ENCODE results near the gene AQR. TPM values are rescaled to one million over a fixed set of nuclear protein-coding genes. Genes with fewer than 3 reads are reported as not detected.
"Not testable (repeated sequence)": the region's sequence is repeated elsewhere in the genome, so short reads cannot be mapped to it uniquely, and the experiment has no call there.

AQR gene
- total RNA-seq, 4 donors from 2014 or later = 21.1 to 35.5 (median 28.1) TPM

DNA sequence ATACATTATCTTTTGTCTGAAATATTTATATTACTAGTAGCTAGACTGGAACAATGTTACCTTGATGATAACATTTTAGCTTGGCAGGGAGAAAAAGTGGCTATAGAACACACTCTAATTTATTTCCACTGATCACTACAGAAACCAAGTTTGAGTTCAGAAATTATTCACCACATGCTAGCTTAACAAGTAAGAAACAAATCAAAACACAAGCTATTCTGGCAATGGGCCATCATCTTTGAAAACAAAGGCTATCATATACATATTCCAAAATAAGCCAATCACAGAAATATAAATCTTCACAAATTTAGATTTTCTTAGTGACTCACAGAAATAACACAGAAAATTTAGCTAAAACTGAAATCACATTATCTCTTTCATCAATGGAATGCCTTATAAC lies 17.1 kb downstream of the AQR start:
- Histone ChIP-seq H3K27me3 (no peaks in the 10 kb centered on the region), H3K9me3 (no peaks in the 10 kb centered on the region), H3K4me3 (no peak overlapping the region), H3K4me1 (no peaks in the 10 kb centered on the region), H3K36me3 (peaks cover 0 to 51% (median 0%) of the 10 kb centered on the region in 3 donors), H3K27ac (no peak overlapping the region)
- no peak for DNase-seq
- no peak for TF ChIP-seq POLR2A (IDR thresholded peaks at IDR 0.05)
- TF ChIP-seq, protein P1, sequence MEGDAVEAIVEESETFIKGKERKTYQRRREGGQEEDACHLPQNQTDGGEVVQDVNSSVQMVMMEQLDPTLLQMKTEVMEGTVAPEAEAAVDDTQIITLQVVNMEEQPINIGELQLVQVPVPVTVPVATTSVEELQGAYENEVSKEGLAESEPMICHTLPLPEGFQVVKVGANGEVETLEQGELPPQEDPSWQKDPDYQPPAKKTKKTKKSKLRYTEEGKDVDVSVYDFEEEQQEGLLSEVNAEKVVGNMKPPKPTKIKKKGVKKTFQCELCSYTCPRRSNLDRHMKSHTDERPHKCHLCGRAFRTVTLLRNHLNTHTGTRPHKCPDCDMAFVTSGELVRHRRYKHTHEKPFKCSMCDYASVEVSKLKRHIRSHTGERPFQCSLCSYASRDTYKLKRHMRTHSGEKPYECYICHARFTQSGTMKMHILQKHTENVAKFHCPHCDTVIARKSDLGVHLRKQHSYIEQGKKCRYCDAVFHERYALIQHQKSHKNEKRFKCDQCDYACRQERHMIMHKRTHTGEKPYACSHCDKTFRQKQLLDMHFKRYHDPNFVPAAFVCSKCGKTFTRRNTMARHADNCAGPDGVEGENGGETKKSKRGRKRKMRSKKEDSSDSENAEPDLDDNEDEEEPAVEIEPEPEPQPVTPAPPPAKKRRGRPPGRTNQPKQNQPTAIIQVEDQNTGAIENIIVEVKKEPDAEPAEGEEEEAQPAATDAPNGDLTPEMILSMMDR (IDR thresholded peaks at IDR 0.05) = no peak

GRCh38 chr15:34951993-34952392 lies 17.5 kb downstream of the AQR start:
- TF ChIP-seq, protein P1 (IDR thresholded peaks at IDR 0.05) = no peak
- no peak for TF ChIP-seq POLR2A (IDR thresholded peaks at IDR 0.05)
- Histone ChIP-seq H3K4me3 (no peak overlapping the region), H3K27ac (no peak overlapping the region), H3K27me3 (no peaks in the 10 kb centered on the region), H3K4me1 (no peaks in the 10 kb centered on the region), H3K9me3 (no peaks in the 10 kb centered on the region), H3K36me3 (peaks cover 0 to 52% (median 0%) of the 10 kb centered on the region in 3 donors)
- no peak for DNase-seq

DNA sequence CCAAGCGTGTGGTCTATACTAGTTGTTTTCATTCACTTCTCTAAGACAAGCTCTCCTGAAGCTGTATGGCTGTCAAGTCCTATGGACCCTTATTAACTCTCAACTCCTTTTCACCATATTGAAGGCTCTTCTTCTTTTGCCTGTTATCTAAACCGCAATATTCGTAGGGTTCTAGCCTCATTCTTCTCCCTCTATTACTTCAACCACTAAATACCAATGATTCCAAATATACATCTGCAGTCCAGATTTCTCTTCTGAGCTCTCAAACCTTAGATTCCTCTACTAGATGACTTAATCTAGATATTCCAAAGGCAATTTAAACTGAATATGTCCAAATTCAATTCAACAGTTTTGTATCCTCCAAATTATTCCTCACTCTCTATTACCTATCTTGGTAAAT lies 24.6 kb downstream of the AQR start:
- Histone ChIP-seq H3K4me3 (no peak overlapping the region), H3K9me3 (no peaks in the 10 kb centered on the region), H3K27me3 (no peaks in the 10 kb centered on the region), H3K4me1 (no peaks in the 10 kb centered on the region), H3K27ac (no peak overlapping the region), H3K36me3 (peaks cover 0 to 73% (median 0%) of the 10 kb centered on the region in 3 donors)
- TF ChIP-seq POLR2A (IDR thresholded peaks at IDR 0.05) = no peak
- TF ChIP-seq, protein P1 (IDR thresholded peaks at IDR 0.05) = no peak
- DNase-seq = no peak

- Histone ChIP-seq H3K27me3 (no peaks in the 10 kb centered on the region), H3K27ac (no peak overlapping the region), H3K36me3 (peaks cover 0 to 82% (median 0%) of the 10 kb centered on the region in 3 donors), H3K4me3 (no peak overlapping the region), H3K9me3 (no peaks in the 10 kb centered on the region), H3K4me1 (no peaks in the 10 kb centered on the region)
- TF ChIP-seq POLR2A (IDR thresholded peaks at IDR 0.05) = no peak
- TF ChIP-seq, protein P1 (IDR thresholded peaks at IDR 0.05) = no peak
- no peak for DNase-seq
Measured at GRCh38 chr15:34943711-34944110, 25.8 kb downstream of the AQR start.

GRCh38 chr15:34943264-34943663 lies 26.3 kb downstream of the AQR start:
- not testable (repeated sequence) for H3K27me3 ChIP-seq, H3K4me3 ChIP-seq, H3K4me1 ChIP-seq, H3K9me3 ChIP-seq, H3K27ac ChIP-seq, DNase-seq
- H3K36me3 ChIP-seq = peaks cover 0 to 82% (median 0%) of the 10 kb centered on the region in 3 donors

- TF ChIP-seq POLR2A (IDR thresholded peaks at IDR 0.05) = no peak
- TF ChIP-seq, protein P1 (IDR thresholded peaks at IDR 0.05) = no peak
- H3K36me3 ChIP-seq = peaks cover 0 to 82% (median 0%) of the 10 kb centered on the region in 3 donors
Measured at GRCh38 chr15:34942363-34942762, 27.2 kb downstream of the AQR start.

More at GRCh38 chr15:34942363-34942762, 27.2 kb downstream of the AQR start:
- Histone ChIP-seq H3K4me1 (no peaks in the 10 kb centered on the region), H3K27me3 (no peaks in the 10 kb centered on the region), H3K9me3 (no peaks in the 10 kb centered on the region), H3K4me3 (no peak overlapping the region), H3K27ac (no peak overlapping the region)
- DNase-seq = no peak
